ENCODE results near the gene FCRL6. TPM values are rescaled to one million over a fixed set of nuclear protein-coding genes. Genes with fewer than 3 reads are reported as not detected.

Gene FCRL6
- total RNA-seq, 1 donor from 2014 or later = not detected

- Mint-ChIP-seq H3K36me3 (ENCODE audit: insufficient read depth) (no peaks in the 10 kb centered on the region), H3K27me3 (peaks cover 88% of the 10 kb centered on the region), H3K4me3 (ENCODE audit: low read depth) (no peak within 1 kb of the TSS), H3K9me3 (ENCODE audit: low read depth) (no peaks in the 10 kb centered on the region), H3K27ac (peak within 1 kb of the TSS; percentile 56), H3K4me1 (ENCODE audit: low read depth) (peaks cover 9% of the 10 kb centered on the region)
- no peak for DNase-seq (ENCODE audit: low spot score, unreplicated experiment)
- TF ChIP-seq CTCF (IDR thresholded peaks at IDR 0.05; ENCODE audit: unreplicated experiment) = no peak
These were observed 24.4 kb downstream of the FCRL6 start, which contains the start of gene SLAMF8 for GRCh38 chr1:159826441-159827101. Gene SLAMF8, plus strand, starts transcription at chr1:159826873. Its CDS starts 26 bp downstream, at chr1:159826899.

GRCh38 chr1:159827102-159827490, 24.9 kb downstream of the FCRL6 start:
- H3K27ac Mint-ChIP-seq = no peak overlapping the region

GRCh38 chr1:159827549-159827948, 25.4 kb downstream of the FCRL6 start:
- Mint-ChIP-seq H3K27me3 (peaks cover 86% of the 10 kb centered on the region), H3K36me3 (ENCODE audit: insufficient read depth) (no peaks in the 10 kb centered on the region), H3K4me1 (ENCODE audit: low read depth) (peaks cover 15% of the 10 kb centered on the region), H3K4me3 (ENCODE audit: low read depth) (no peak overlapping the region), H3K9me3 (ENCODE audit: low read depth) (no peaks in the 10 kb centered on the region), H3K27ac (no peak overlapping the region)
- TF ChIP-seq CTCF (IDR thresholded peaks at IDR 0.05; ENCODE audit: unreplicated experiment) = no peak
- no peak for DNase-seq (ENCODE audit: low spot score, unreplicated experiment)

More at GRCh38 chr1:159827102-159827490, 24.9 kb downstream of the FCRL6 start:
- DNase-seq (ENCODE audit: low spot score, unreplicated experiment) = no peak
- Mint-ChIP-seq H3K4me3 (ENCODE audit: low read depth) (no peak overlapping the region), H3K27me3 (peaks cover 86% of the 10 kb centered on the region), H3K4me1 (ENCODE audit: low read depth) (peaks cover 13% of the 10 kb centered on the region), H3K9me3 (ENCODE audit: low read depth) (no peaks in the 10 kb centered on the region), H3K36me3 (ENCODE audit: insufficient read depth) (no peaks in the 10 kb centered on the region)
- no peak for TF ChIP-seq CTCF (IDR thresholded peaks at IDR 0.05; ENCODE audit: unreplicated experiment)

GRCh38 chr1:159828176-159828575, 26.0 kb downstream of the FCRL6 start:
- Mint-ChIP-seq H3K27me3 (peaks cover 80% of the 10 kb centered on the region), H3K4me1 (ENCODE audit: low read depth) (peaks cover 14% of the 10 kb centered on the region)
- no peak for DNase-seq (ENCODE audit: low spot score, unreplicated experiment)

More at GRCh38 chr1:159828176-159828575, 26.0 kb downstream of the FCRL6 start:
- no peak for TF ChIP-seq CTCF (IDR thresholded peaks at IDR 0.05; ENCODE audit: unreplicated experiment)
- H3K27ac Mint-ChIP-seq = no peak overlapping the region
- H3K36me3 Mint-ChIP-seq (ENCODE audit: insufficient read depth) = no peaks in the 10 kb centered on the region
- H3K9me3 Mint-ChIP-seq (ENCODE audit: low read depth) = no peaks in the 10 kb centered on the region
- no peak overlapping the region for H3K4me3 Mint-ChIP-seq (ENCODE audit: low read depth)
